ENCODE data around the gene MAGI2.

Gene MAGI2

DNA sequence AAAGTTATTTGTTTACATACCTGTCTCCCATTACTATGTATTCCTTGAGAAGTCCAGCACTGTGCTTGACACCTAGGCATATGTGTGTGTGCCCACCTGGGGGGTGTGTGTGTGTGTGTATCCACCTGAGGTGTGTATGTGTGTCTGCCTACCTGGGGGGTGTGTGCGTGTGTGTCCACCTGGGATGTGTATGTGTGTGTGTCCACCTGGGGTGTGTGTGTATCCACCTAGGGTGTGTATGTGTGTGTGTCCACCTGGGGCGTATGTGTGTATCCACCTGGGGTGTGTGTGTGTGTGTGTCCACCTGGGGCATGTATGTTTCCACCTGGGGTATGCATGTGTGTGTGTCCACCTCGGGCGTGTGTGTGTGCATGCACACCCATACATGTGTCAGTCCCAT is 1051.4 kb downstream of the MAGI2 start:
- H3K4me1 Mint-ChIP-seq, result no peaks in the 10 kb centered on the region

DNA sequence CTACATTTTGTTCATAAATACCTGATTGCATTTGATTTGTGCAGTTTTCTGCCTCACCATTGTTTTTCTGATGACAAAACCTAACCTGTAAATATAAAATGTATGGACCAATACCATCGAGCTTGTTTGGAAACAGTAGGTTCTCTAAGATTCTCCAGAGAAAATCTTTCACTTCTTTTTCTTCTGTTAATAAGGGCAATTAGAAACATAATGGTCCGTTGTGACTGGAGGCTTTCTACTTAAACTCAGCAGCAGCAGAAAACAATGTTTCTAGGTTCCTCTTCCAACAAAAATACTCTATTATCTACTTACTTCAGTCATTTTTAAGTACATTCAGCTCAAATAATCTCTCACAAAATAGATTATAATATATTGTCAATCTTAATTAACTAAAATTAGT is 1053.4 kb downstream of the MAGI2 start:
- no peak overlapping the region for H3K27ac Mint-ChIP-seq
- no peaks in the 10 kb centered on the region for H3K4me1 Mint-ChIP-seq
- H3K9me3 Mint-ChIP-seq, result no peaks in the 10 kb centered on the region
- no peak for DNase-seq
- CTCF ChIA-PET, result no interaction called here
- no peak overlapping the region for H3K4me3 Mint-ChIP-seq
- no peaks in the 10 kb centered on the region for H3K36me3 Mint-ChIP-seq
- no peaks in the 10 kb centered on the region for H3K27me3 Mint-ChIP-seq

More for the DNA sequence above, 1051.4 kb downstream of the MAGI2 start:
- Mint-ChIP-seq H3K27ac (no peak overlapping the region), H3K27me3 (no peaks in the 10 kb centered on the region), H3K9me3 (no peaks in the 10 kb centered on the region), H3K36me3 (no peaks in the 10 kb centered on the region), H3K4me3 (no peak overlapping the region)
- CTCF ChIA-PET, result no interaction called here
- DNase-seq, result no peak

DNA sequence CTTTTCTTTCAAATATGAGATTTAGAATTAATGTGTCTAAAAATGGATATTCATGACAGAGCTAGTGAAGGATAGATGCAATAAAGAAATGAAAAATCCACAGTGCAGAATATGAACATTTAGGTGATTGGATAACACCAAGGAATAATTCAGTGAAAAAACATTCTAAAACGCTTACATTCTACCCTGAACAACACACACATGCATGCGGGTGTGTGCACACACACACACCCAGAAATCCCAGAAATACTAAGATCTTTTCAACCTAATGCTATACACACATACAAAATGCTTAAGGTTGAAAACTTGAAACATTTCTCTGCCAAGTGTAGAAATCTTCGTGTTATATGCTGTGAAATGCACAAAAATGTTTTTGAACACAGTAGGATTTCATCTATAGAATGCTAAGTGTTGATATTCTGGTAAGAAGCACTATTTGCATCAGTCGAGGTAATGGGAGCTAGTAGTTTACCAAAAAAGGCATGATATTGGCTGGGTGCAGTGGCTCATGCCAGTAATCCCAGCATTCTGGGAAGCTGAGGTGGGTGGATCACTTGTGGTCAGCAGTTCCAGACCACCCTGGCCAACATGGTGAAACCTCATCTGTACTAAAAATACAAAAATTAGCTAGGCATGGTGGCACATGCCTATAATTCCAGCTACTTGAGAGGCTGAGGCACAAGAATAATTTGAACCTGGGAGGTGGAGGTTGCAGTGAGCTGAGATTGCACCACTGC is 1054.3 kb downstream of the MAGI2 start:
- Mint-ChIP-seq H3K4me3 (no peak overlapping the region), H3K27me3 (no peaks in the 10 kb centered on the region), H3K36me3 (no peaks in the 10 kb centered on the region), H3K9me3 (no peaks in the 10 kb centered on the region), H3K27ac (no peak overlapping the region), H3K4me1 (no peaks in the 10 kb centered on the region)
- CTCF ChIA-PET, result no interaction called here
- DNase-seq, result no peak

DNA sequence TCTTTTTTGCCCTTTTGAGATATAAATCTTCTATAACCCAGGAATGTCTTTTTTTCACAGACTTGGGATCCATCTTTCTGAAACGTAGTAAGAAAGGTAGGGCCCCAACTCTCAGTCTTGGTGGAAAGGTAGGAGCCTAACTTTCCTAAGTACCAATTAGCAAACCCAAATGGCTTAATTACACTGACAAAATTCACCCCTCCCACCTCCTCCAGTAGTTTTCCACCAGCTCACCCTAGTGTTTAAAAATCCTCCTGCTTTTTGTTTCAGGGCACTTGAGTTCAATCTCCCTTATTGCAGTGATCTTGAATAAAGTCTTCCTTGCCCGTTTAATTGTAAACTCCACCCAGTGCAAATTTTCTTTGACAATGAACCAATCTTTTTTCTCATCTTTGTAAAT is 1054.9 kb downstream of the MAGI2 start:
- DNase-seq, result no peak
- Mint-ChIP-seq H3K4me3 (no peak overlapping the region), H3K4me1 (no peaks in the 10 kb centered on the region), H3K36me3 (no peaks in the 10 kb centered on the region), H3K9me3 (no peaks in the 10 kb centered on the region), H3K27me3 (no peaks in the 10 kb centered on the region), H3K27ac (no peak overlapping the region)
- CTCF ChIA-PET, result no interaction called here

DNA sequence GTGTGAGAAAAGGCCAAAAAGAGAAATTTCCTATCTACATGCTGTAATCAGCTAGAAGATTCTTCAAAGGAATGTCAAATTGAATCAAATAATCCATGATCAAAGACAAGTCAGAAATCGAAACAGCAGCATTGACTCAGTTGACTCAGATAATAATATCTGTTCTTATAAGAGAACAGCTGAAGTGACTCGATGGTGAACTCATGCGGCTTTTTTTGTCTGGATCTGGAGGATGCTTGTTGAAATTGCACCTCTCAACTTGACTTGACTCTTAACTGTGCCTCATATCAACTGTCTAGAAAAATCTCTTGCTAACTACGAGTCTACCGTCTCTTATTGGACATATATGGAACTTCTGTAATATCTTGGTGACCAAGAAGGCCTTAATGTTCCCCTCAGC is 1055.4 kb downstream of the MAGI2 start:
- Mint-ChIP-seq H3K36me3 (no peaks in the 10 kb centered on the region), H3K4me1 (no peaks in the 10 kb centered on the region), H3K27ac (no peak overlapping the region), H3K9me3 (no peaks in the 10 kb centered on the region), H3K4me3 (no peak overlapping the region), H3K27me3 (no peaks in the 10 kb centered on the region)
- no peak for DNase-seq
- CTCF ChIA-PET, result no interaction called here

DNA sequence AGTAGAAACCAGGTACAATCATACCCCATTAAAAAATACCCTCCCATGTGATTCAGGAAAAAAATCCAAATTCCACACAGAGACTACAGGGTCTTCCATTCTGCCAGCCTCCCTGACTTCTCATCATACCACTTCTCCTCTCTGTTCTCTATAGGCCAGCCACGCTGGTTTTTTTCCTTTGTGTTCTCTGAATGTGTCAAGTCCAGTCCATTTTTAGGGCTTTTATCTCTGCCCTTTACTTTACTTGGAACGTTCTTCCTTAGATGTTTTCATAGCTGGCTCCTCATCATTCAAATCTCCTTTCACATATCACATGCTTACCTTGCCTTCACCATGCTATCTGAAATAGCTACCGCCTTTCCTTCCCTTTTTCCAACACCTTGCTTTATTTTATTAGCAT is 1057.3 kb downstream of the MAGI2 start:
- no peaks in the 10 kb centered on the region for H3K27me3 Mint-ChIP-seq
- CTCF ChIA-PET, result no interaction called here
- no peaks in the 10 kb centered on the region for H3K4me1 Mint-ChIP-seq
- no peak overlapping the region for H3K4me3 Mint-ChIP-seq
- no peaks in the 10 kb centered on the region for H3K36me3 Mint-ChIP-seq
- H3K9me3 Mint-ChIP-seq, result no peaks in the 10 kb centered on the region
- no peak overlapping the region for H3K27ac Mint-ChIP-seq
- DNase-seq, result no peak

DNA sequence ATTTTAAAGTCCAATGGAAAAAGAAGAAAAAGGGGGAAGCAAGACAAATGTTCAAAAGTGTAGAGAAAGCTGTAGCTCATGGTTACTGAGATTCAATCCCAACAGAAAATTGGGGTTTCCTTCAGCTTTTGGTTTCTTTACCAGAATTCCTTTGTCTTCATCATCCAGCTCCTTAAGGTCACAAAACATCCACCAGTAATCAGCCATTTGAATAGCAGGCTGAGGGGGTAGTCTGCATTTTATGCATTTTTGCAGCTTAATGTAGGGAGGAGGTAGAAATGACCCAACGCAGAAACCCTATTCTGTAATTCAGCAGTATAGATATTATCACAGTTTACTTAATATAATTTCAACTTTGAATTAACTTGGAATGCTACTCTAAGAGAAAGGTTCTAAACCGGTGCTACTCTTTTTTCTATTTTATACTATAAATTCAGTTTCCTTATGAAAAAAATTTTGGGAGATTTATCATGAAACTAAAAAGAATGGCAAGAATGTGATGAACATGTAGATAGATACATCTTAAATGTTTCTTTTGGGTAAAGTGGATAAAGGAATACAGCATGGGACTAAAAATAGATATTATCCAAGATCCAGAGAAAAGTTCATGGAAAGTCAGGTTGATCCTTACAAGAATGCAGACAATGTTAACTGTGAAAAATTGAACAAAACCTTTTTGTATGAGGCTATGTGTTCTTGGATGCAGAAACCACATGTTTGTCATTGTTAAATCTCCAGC is 1058.0 kb downstream of the MAGI2 start:
- CTCF ChIA-PET, result no interaction called here
- DNase-seq, result no peak
- Mint-ChIP-seq H3K36me3 (no peaks in the 10 kb centered on the region), H3K9me3 (no peaks in the 10 kb centered on the region), H3K27me3 (no peaks in the 10 kb centered on the region), H3K27ac (no peak overlapping the region), H3K4me1 (no peaks in the 10 kb centered on the region), H3K4me3 (no peak overlapping the region)

DNA sequence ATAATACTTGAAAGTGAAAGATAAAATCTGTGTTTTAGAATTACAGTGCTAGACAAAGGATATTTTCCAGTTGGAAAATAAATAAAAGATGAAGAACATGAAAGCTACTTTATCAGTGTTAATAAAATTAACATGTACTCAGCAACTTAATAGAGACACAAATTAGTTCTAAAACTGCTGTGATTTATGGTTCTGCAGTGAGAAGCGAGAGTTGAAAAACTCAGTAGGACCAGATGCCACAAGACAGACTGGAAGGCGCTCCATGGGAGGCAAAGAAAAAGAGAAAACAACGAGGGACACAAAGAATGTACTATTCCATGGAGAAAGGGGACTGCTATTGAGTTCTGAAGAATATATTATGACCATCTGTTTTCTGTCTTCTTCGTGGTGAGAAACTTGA is 1064.4 kb downstream of the MAGI2 start:
- CTCF ChIA-PET, result no interaction called here
- no peak for DNase-seq
- H3K27me3 Mint-ChIP-seq, result no peaks in the 10 kb centered on the region
- H3K27ac Mint-ChIP-seq, result no peak overlapping the region
- H3K4me1 Mint-ChIP-seq, result no peaks in the 10 kb centered on the region
- H3K36me3 Mint-ChIP-seq, result no peaks in the 10 kb centered on the region
- no peaks in the 10 kb centered on the region for H3K9me3 Mint-ChIP-seq
- H3K4me3 Mint-ChIP-seq, result no peak overlapping the region

DNA sequence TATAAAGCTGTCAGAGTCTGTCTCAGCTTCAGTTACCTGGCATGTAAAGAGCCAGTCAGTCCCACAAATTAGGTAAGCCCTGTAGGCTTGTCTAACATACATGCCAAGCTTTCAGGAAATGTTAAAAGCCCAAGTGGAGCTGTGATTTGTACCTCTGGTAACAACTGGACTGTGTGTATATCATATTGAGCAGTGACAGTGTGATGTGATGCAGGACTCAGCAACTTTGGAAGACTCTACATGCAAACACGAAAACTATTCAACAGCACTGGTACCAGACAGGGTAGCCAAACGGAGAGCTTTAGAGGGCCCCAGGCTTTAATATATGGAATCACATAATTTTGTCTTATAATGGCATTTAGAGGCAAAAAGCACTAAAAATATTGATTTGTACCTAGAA is 1066.9 kb downstream of the MAGI2 start:
- H3K27me3 Mint-ChIP-seq, result no peaks in the 10 kb centered on the region
- no peaks in the 10 kb centered on the region for H3K36me3 Mint-ChIP-seq
- no peaks in the 10 kb centered on the region for H3K9me3 Mint-ChIP-seq
- DNase-seq, result no peak
- CTCF ChIA-PET, result no interaction called here
- no peaks in the 10 kb centered on the region for H3K4me1 Mint-ChIP-seq
- no peak overlapping the region for H3K4me3 Mint-ChIP-seq
- no peak overlapping the region for H3K27ac Mint-ChIP-seq

DNA sequence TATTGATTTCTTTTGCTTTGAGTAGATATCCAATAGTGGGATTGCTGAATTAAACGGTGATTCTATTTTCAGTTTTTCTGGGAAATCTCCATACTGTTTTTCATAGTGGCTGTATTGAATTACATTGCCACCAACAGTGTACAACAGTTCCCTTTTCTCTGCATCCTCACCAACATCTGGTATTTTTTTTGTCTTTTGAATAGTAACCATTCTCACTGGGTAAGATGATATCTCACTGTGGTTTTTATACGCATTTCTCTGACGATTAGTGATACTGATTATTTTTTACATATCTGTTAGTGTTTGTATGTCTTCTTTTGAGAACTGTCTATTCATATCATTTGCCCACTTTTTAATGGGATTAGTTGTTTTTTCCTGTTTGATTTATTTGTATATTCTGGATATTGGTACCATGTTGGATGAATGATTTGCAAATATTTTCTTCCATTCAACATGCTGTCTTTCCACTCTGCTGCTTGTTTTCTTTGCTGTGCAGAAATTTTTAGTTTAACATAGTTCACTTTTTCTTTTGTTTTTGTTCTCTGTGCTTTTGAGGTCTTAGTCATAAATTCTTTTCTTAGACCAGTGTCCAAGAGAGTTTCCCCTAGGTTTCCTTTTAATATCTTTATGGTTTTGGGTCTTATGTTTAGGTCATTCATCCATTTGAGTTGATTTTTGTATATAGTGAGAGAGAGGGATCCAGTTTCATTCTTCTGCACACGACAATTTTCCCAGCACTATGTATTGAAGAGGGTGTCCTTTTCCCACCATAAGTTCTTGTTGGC is 1070.2 kb downstream of the MAGI2 start:
- H3K36me3 Mint-ChIP-seq, result no peaks in the 10 kb centered on the region
- DNase-seq, result no peak
- H3K4me3 Mint-ChIP-seq, result no peak overlapping the region
- no peaks in the 10 kb centered on the region for H3K4me1 Mint-ChIP-seq
- H3K9me3 Mint-ChIP-seq, result no peaks in the 10 kb centered on the region
- no peak overlapping the region for H3K27ac Mint-ChIP-seq
- CTCF ChIA-PET, result no interaction called here
- H3K27me3 Mint-ChIP-seq, result no peaks in the 10 kb centered on the region

DNA sequence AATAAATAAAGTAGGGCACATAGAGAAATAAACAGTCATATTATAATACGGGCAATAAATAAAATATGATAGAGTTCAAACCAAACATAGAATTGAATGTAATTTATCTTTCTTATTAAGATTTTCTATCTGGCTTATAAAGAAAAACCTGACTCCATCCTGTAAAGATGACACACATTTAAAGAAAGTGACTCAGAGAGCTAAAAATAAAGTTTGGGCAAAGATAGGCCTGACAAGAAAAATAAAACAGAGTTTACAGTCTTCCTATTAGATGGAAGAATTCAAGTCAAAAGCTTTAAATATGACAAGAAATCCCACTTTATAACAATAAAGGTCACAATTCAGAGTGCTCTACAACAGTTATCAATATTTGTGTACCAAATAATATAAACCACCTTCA is 1074.3 kb downstream of the MAGI2 start:
- Mint-ChIP-seq H3K9me3 (peaks cover 2% of the 10 kb centered on the region), H3K36me3 (no peaks in the 10 kb centered on the region), H3K27ac (no peak overlapping the region), H3K4me3 (no peak overlapping the region), H3K4me1 (no peaks in the 10 kb centered on the region), H3K27me3 (no peaks in the 10 kb centered on the region)
- no peak for DNase-seq
- CTCF ChIA-PET, result no interaction called here

DNA sequence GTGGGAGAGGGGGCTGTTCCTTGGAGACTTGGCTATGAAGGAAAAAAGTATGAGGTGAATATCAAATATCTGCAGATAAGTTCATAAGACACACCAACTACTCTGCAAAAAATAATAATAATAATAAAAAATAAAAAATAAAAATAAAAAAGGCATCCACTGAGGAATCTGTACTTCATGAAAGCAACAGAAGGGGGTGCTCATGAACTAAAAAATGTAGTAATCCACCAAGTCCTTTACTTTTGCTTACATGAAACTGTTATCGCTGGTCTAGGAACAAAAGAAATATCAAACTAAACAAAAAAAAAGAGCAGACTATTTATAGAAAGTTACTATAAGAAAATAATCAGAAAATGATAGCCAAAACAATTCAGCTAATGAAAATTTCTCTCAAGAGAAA is 1075.9 kb downstream of the MAGI2 start:
- no peak for DNase-seq
- Mint-ChIP-seq H3K36me3 (no peaks in the 10 kb centered on the region), H3K27ac (no peak overlapping the region), H3K27me3 (no peaks in the 10 kb centered on the region), H3K9me3 (peaks cover 2% of the 10 kb centered on the region), H3K4me3 (no peak overlapping the region), H3K4me1 (no peaks in the 10 kb centered on the region)
- CTCF ChIA-PET, result no interaction called here

DNA sequence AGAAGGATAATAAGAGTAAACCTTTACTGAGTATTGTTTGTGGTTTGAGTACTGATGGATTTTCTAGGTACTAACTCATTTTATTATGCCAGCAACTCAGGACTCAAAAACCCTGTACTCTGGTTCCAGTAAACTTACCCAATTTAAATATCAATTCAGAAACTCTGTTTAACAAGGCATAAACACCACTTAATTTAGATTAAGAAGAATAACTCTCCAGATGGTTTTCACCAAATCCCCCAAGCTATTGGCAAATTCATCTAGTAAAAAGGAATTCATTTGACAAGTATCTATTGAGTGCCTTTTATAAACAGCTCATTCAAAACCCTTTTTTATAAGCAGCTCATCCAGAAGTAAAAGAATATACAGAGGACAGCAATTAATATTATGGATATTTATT is 1082.5 kb downstream of the MAGI2 start:
- Mint-ChIP-seq H3K4me1 (no peaks in the 10 kb centered on the region), H3K9me3 (no peaks in the 10 kb centered on the region), H3K27ac (no peak overlapping the region), H3K4me3 (no peak overlapping the region), H3K27me3 (no peaks in the 10 kb centered on the region), H3K36me3 (no peaks in the 10 kb centered on the region)
- no peak for DNase-seq
- CTCF ChIA-PET, result no interaction called here

DNA sequence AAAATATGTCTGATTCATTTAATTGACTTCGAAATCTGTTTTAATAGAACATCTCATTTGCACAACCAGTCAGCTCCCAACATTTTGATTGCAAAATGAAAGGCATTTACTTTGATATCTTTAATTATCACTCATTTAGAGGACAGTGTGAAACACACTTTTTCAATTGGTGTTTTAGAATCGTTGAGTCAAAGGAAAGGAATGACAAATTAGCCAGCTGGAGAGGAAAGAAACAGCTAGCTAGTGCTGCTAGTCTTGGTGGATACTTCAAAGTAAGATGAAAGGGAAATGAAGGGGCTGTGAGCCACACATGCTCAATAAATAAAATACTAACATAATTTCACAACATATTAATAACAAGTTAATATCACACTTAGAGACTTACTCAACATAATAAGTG is 1084.7 kb downstream of the MAGI2 start:
- Mint-ChIP-seq H3K27me3 (no peaks in the 10 kb centered on the region), H3K27ac (no peak overlapping the region), H3K4me3 (no peak overlapping the region), H3K36me3 (no peaks in the 10 kb centered on the region), H3K9me3 (no peaks in the 10 kb centered on the region), H3K4me1 (no peaks in the 10 kb centered on the region)
- CTCF ChIA-PET, result no interaction called here
- DNase-seq, result no peak

DNA sequence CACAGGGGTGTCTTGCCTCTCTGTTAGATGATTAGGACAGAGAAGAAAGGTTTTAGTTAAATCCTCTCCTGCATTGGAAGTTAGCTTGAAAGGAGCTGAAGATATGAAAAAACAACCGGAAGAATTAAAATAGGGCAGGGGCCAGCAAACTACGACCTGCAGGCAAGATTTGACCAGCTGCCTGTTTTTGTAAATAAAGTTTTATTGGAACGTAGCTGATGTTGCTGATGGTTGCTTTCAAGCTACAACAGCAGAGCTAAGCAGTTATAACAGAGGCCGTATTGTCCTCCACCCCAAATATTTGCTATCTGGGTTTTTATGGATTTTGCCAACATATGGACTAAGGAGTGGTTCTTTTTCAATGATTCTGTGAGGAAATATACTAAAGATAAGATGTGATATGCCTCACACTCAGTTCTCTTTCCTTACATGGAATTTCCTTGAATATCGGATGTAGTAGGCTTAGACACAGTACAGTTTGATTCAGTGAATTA is 1086.1 kb downstream of the MAGI2 start:
- DNase-seq, result no peak
- Mint-ChIP-seq H3K4me1 (no peaks in the 10 kb centered on the region), H3K36me3 (no peaks in the 10 kb centered on the region), H3K9me3 (no peaks in the 10 kb centered on the region), H3K27me3 (no peaks in the 10 kb centered on the region), H3K4me3 (no peak overlapping the region), H3K27ac (no peak overlapping the region)
- CTCF ChIA-PET, result no interaction called here

Data from activated naive CD4-positive, alpha-beta T cell treated with anti-CD3 and anti-CD28 coated beads, Interleukin-2, amount 10 ng/mL, durations not matched to agents 7 days and 5 days (primary cell).